Kidney (tissue), 14 donors: ENCODE measurements around the gene EIF5AL1. TPM values are rescaled to one million over a fixed set of nuclear protein-coding genes. Genes with fewer than 3 reads are reported as not detected.

ENCODE experiments used
- DNase-seq, 5 donors: peaks; one replicate each; pipeline ENCODE4 v3.0.0-alpha.2; 2013 to 2020
- FAIRE-seq: peaks from 2 replicates; lab custom pipeline; 2012; peaks lifted over from hg19 to GRCh38; lab: Jason Lieb, UNC
- H3K27ac ChIP-seq, 2 donors: one replicate each; pipeline ENCODE4 v1.7.0; 2013; ENCODE audit warnings: low read depth in 2 of 2, low read length in 2 of 2, inconsistent platforms in 1 of 2
- H3K27me3 ChIP-seq: one replicate; pipeline ENCODE4 v1.7.1; 2013; ENCODE audit warnings: low read length, inconsistent platforms; ENCODE audit not compliant: control insufficient read depth, insufficient read depth
- H3K36me3 ChIP-seq, 3 donors: one replicate each; pipeline versions ENCODE4 v1.7.0 to v1.7.1; 2013; ENCODE audit warnings: low read length in 3 of 3, control low read depth in 1 of 3, inconsistent platforms in 1 of 3; ENCODE audit not compliant: insufficient read depth in 3 of 3, control insufficient read depth in 2 of 3
- H3K4me1 ChIP-seq, 3 donors: one replicate each; pipeline versions ENCODE4 v1.7.0 to v1.7.1; 2013; ENCODE audit warnings: low read length in 3 of 3, inconsistent platforms in 1 of 3, low read depth in 1 of 3; ENCODE audit not compliant: control insufficient read depth in 2 of 3, insufficient read depth in 2 of 3
- H3K4me3 ChIP-seq, 3 donors: one replicate each; pipeline versions ENCODE4 v1.7.0 to v1.8.1; 2013; ENCODE audit warnings: low read length in 3 of 3, control low read depth in 1 of 3, inconsistent platforms in 1 of 3
- H3K9ac ChIP-seq, 3 donors: one replicate each; pipeline versions ENCODE4 v1.7.0 to v1.7.1; 2013; ENCODE audit warnings: low read length in 3 of 3, control low read depth in 1 of 3, inconsistent platforms in 1 of 3
- H3K9me3 ChIP-seq, 3 donors: one replicate each; pipeline versions ENCODE4 v1.7.0 to v1.7.1; 2013; ENCODE audit warnings: low read length in 3 of 3, control low read depth in 1 of 3, inconsistent platforms in 1 of 3; ENCODE audit not compliant: control insufficient read depth in 2 of 3, insufficient read depth in 1 of 3
- CTCF ChIP-seq: IDR thresholded peaks from 3 replicates; pipeline ENCODE4 v1.5.1; 2012; ENCODE audit warnings: mild to moderate bottlenecking, moderate library complexity, borderline replicate concordance; ENCODE audit not compliant: insufficient read depth; ENCODE audit errors: extremely low read depth
- intact Hi-C: fragments of 100-400 bp; cut with DNase I; formaldehyde crosslinking; loops from one replicate; pipeline ENCODE4 v1.11.1; 2022
- polyA plus RNA-seq: library from polyadenylated mRNA; stranded (reverse); fragments of 350-450 nt; fragmentation: Illumina TruSeq; extraction: RNeasy Lipid Tissue Mini Kit (QIAGEN cat#74804); gene quantifications from one replicate; pipeline ENCODE4 v1.2.3, GENCODE V29; 2014; ENCODE audit warnings: low read depth, low replicate concordance; ENCODE audit not compliant: insufficient read depth
- total RNA-seq: library from RNA; stranded (reverse); fragmentation: NEBNext Ultra II Directional; extraction: Animal tissue kit (Norgen Biotek cat#: 25700); gene quantifications from one replicate; pipeline ENCODE4 v1.2.1, GENCODE V29; 2021
- donor health status: control.
- donor health status: control.
- donor health status: control.
- donor health status: control.
- donor health status: control.
- donor health status: DM: yes; HTN: yes; CAD: no.
- donor health status: Normal renal cell carcinoma (clear cell type).

Gene EIF5AL1
- total and polyA plus RNA-seq, 2 donors from 2014 or later, result 0.54 to 1.4 TPM

GRCh38 chr10:79492839-79493238 is 19.5 kb upstream of the EIF5AL1 start:
- Histone ChIP-seq H3K9me3 (no peaks in the 10 kb centered on the region), H3K4me1 (peaks cover 0 to 4% (median 0%) of the 10 kb centered on the region in 3 donors), H3K9ac (no peak overlapping the region), H3K27ac (no peak overlapping the region), H3K36me3 (no peaks in the 10 kb centered on the region), H3K4me3 (no peak overlapping the region), H3K27me3 (no peaks in the 10 kb centered on the region)
- intact Hi-C loops, result loop anchor here (10.0 kb wide), 1 partner anchor 118 kb away; no protein-coding TSS in a partner anchor
- DNase-seq (peak in 1 of 5 donors; percentile 18), FAIRE-seq (no peak)
- TF ChIP-seq CTCF, result no peak

- intact Hi-C loops, result loop anchor here (10.0 kb wide), 1 partner anchor 119 kb away; no protein-coding TSS in a partner anchor
- no peak for TF ChIP-seq CTCF
- Histone ChIP-seq H3K27ac (no peak overlapping the region), H3K9ac (no peak overlapping the region), H3K9me3 (no peaks in the 10 kb centered on the region), H3K27me3 (no peaks in the 10 kb centered on the region), H3K4me1 (peaks cover 0 to 2% (median 0%) of the 10 kb centered on the region in 3 donors), H3K4me3 (no peak overlapping the region), H3K36me3 (no peaks in the 10 kb centered on the region)
- FAIRE-seq, result no peak
- peak in 1 of 5 donors; percentile 18 for DNase-seq
Observed at GRCh38 chr10:79493806-79494205, 18.5 kb upstream of the EIF5AL1 start.

GRCh38 chr10:79494871-79495705 is 17.2 kb upstream of the EIF5AL1 start:
- Histone ChIP-seq H3K4me3 (no peak overlapping the region), H3K36me3 (no peaks in the 10 kb centered on the region), H3K27ac (no peak overlapping the region), H3K4me1 (no peaks in the 10 kb centered on the region), H3K9me3 (no peaks in the 10 kb centered on the region), H3K27me3 (no peaks in the 10 kb centered on the region), H3K9ac (no peak overlapping the region)
- DNase-seq (peak in 1 of 5 donors; percentile 23), FAIRE-seq (no peak)
- TF ChIP-seq CTCF, result no peak
- intact Hi-C loops, result loop anchor here (10.0 kb wide), 1 partner anchor 120 kb away; no protein-coding TSS in a partner anchor
